HG02973 (cell line): ENCODE results near the gene PEX5.

Source experiments
- ATAC-seq: cut with Tn5 transposase; IDR thresholded peaks from one replicate; pipeline ENCODE4 v1.9.1; 2021; ENCODE audit warnings: moderate library complexity; ENCODE audit not compliant: unreplicated experiment

PEX5 gene

GRCh38 chr12:7189398-7190267 is at the start of gene PEX5:
Gene PEX5, plus strand, starts transcription at chr12:7189686. Its CDS starts 692 bp downstream, at chr12:7190378.
- peak; percentile 92 for ATAC-seq

GRCh38 chr12:7141351-7142005 is 48.0 kb upstream of the PEX5 start:
- ATAC-seq: no peak

GRCh38 chr12:7142056-7142644 is 47.3 kb upstream of the PEX5 start:
- no peak for ATAC-seq

- ATAC-seq: no peak
These were observed 46.5 kb upstream of the PEX5 start for GRCh38 chr12:7142809-7143465.

- no peak for ATAC-seq
These were observed 45.9 kb upstream of the PEX5 start for GRCh38 chr12:7143564-7143963.

GRCh38 chr12:7144414-7145120 is 44.9 kb upstream of the PEX5 start:
- no peak for ATAC-seq

GRCh38 chr12:7145671-7146070 is 43.8 kb upstream of the PEX5 start:
- ATAC-seq: no peak

- no peak for ATAC-seq
These were observed 43.3 kb upstream of the PEX5 start for GRCh38 chr12:7146228-7146627.

GRCh38 chr12:7146906-7147305 is 42.6 kb upstream of the PEX5 start:
- ATAC-seq: no peak

GRCh38 chr12:7150356-7150755 is 39.1 kb upstream of the PEX5 start:
- no peak for ATAC-seq

GRCh38 chr12:7150841-7151240 is 38.6 kb upstream of the PEX5 start:
- ATAC-seq: no peak

GRCh38 chr12:7151532-7151931 is 38.0 kb upstream of the PEX5 start:
- ATAC-seq: no peak

- no peak for ATAC-seq
These were observed 36.7 kb upstream of the PEX5 start for GRCh38 chr12:7152818-7153217.

GRCh38 chr12:7154042-7154441 is 35.4 kb upstream of the PEX5 start:
- ATAC-seq: no peak

GRCh38 chr12:7154901-7155470 is 34.5 kb upstream of the PEX5 start:
- ATAC-seq: no peak

GRCh38 chr12:7155471-7156034 is 33.9 kb upstream of the PEX5 start:
- no peak for ATAC-seq

GRCh38 chr12:7156259-7157197 is 33.0 kb upstream of the PEX5 start:
- no peak for ATAC-seq

- no peak for ATAC-seq
These were observed 32.1 kb upstream of the PEX5 start for GRCh38 chr12:7157391-7157790.
